ENCODE data around the gene ADGRL2.

The ADGRL2 gene

GRCh38 chr1:81780705-81781454 lies 19.9 kb upstream of the ADGRL2 start:
- WGBS (ENCODE audit: extremely low coverage, insufficient coverage, insufficient read length), result no CpG with 5 or more reads among the region's 1 CpG

GRCh38 chr1:81781749-81782148 lies 19.0 kb upstream of the ADGRL2 start:
- H3K27ac ChIP-seq (ENCODE audit: low read depth, low read length), result no peak overlapping the region
- no peak overlapping the region for H3K18ac ChIP-seq (ENCODE audit: low read length)
- H2BK12ac ChIP-seq (ENCODE audit: low read length), result no peak overlapping the region
- no peak overlapping the region for H2AK5ac ChIP-seq (ENCODE audit: low read length)
- no peak for DNase-seq
- H3K9me3 ChIP-seq (ENCODE audit: insufficient read depth, low read depth, low read length), result no peaks in the 10 kb centered on the region
- H3K27me3 ChIP-seq (ENCODE audit: insufficient read depth, low read length), result no peaks in the 10 kb centered on the region
- H3K9ac ChIP-seq (ENCODE audit: low read length), result no peak overlapping the region
- WGBS (ENCODE audit: extremely low coverage, insufficient coverage, insufficient read length), result no CpG with 5 or more reads among the region's 2 CpGs
- no peak overlapping the region for H3K4me2 ChIP-seq (ENCODE audit: low read length)
- H3K14ac ChIP-seq (ENCODE audit: low read length), result no peak overlapping the region
- H3K79me1 ChIP-seq (ENCODE audit: low read length), result no peaks in the 10 kb centered on the region
- peaks cover 2 to 3% of the 10 kb centered on the region in 2 experiments for H3K36me3 ChIP-seq (ENCODE audit: control insufficient read depth in 1 of 2, insufficient read depth in 2 of 2, low read length in 2 of 2)
- H2BK120ac ChIP-seq (ENCODE audit: insufficient read depth, low read length, poor library complexity), result no peak overlapping the region
- no peak overlapping the region for H4K91ac ChIP-seq (ENCODE audit: low read depth, low read length)
- no peak overlapping the region for H4K8ac ChIP-seq (ENCODE audit: low read depth, low read length)
- no peaks in the 10 kb centered on the region for H3K4me1 ChIP-seq (ENCODE audit: control insufficient read depth in 1 of 2, insufficient read depth in 2 of 2, low read length in 2 of 2)
- no peaks in the 10 kb centered on the region for H3K79me2 ChIP-seq (ENCODE audit: control insufficient read depth, insufficient read depth, low read length, poor library complexity)
- no peak overlapping the region for H3K4me3 ChIP-seq (ENCODE audit: low read depth, low read length)
- no peak overlapping the region for H2BK5ac ChIP-seq (ENCODE audit: low read depth, low read length, poor library complexity)
- no peak overlapping the region for H3K4ac ChIP-seq (ENCODE audit: low read depth, low read length)
- no peak overlapping the region for H2AFZ ChIP-seq (ENCODE audit: insufficient read depth, low read length, poor library complexity)
- no peak overlapping the region for H3K23ac ChIP-seq (ENCODE audit: low read length)
- H4K12ac ChIP-seq (ENCODE audit: low read depth, low read length), result no peak overlapping the region

More at GRCh38 chr1:81780705-81781454, 19.9 kb upstream of the ADGRL2 start:
- Histone ChIP-seq H3K9me3 (ENCODE audit: insufficient read depth, low read depth, low read length) (no peaks in the 10 kb centered on the region), H4K91ac (ENCODE audit: low read depth, low read length) (no peak overlapping the region), H3K4me2 (ENCODE audit: low read length) (no peak overlapping the region), H3K79me2 (ENCODE audit: control insufficient read depth, insufficient read depth, low read length, poor library complexity) (no peaks in the 10 kb centered on the region), H4K12ac (ENCODE audit: low read depth, low read length) (no peak overlapping the region), H4K8ac (ENCODE audit: low read depth, low read length) (no peak overlapping the region), H3K36me3 (ENCODE audit: control insufficient read depth in 1 of 2, insufficient read depth in 2 of 2, low read length in 2 of 2) (peaks cover 0 to 3% of the 10 kb centered on the region in 2 experiments), H2BK5ac (ENCODE audit: low read depth, low read length, poor library complexity) (no peak overlapping the region), H2BK120ac (ENCODE audit: insufficient read depth, low read length, poor library complexity) (no peak overlapping the region), H3K27me3 (ENCODE audit: insufficient read depth, low read length) (no peaks in the 10 kb centered on the region), H2AK5ac (ENCODE audit: low read length) (no peak overlapping the region), H3K4me1 (ENCODE audit: control insufficient read depth in 1 of 2, insufficient read depth in 2 of 2, low read length in 2 of 2) (no peaks in the 10 kb centered on the region), H3K9ac (ENCODE audit: low read length) (no peak overlapping the region), H3K18ac (ENCODE audit: low read length) (no peak overlapping the region), H3K23ac (ENCODE audit: low read length) (no peak overlapping the region), H3K27ac (ENCODE audit: low read depth, low read length) (no peak overlapping the region), H3K79me1 (ENCODE audit: low read length) (no peaks in the 10 kb centered on the region), H3K4ac (ENCODE audit: low read depth, low read length) (no peak overlapping the region), H2AFZ (ENCODE audit: insufficient read depth, low read length, poor library complexity) (no peak overlapping the region), H3K14ac (ENCODE audit: low read length) (no peak overlapping the region), H3K4me3 (ENCODE audit: low read depth, low read length) (no peak overlapping the region), H2BK12ac (ENCODE audit: low read length) (no peak overlapping the region)
- DNase-seq, result no peak

- no peak for DNase-seq
- Histone ChIP-seq H3K23ac (ENCODE audit: low read length) (no peak overlapping the region), H4K91ac (ENCODE audit: low read depth, low read length) (no peak overlapping the region), H2BK12ac (ENCODE audit: low read length) (no peak overlapping the region), H2AK5ac (ENCODE audit: low read length) (no peak overlapping the region), H2BK120ac (ENCODE audit: insufficient read depth, low read length, poor library complexity) (no peak overlapping the region), H2AFZ (ENCODE audit: insufficient read depth, low read length, poor library complexity) (no peak overlapping the region), H2BK5ac (ENCODE audit: low read depth, low read length, poor library complexity) (no peak overlapping the region), H3K36me3 (ENCODE audit: control insufficient read depth in 1 of 2, insufficient read depth in 2 of 2, low read length in 2 of 2) (peaks cover 0 to 2% of the 10 kb centered on the region in 2 experiments), H3K9ac (ENCODE audit: low read length) (no peak overlapping the region), H3K4me1 (ENCODE audit: control insufficient read depth in 1 of 2, insufficient read depth in 2 of 2, low read length in 2 of 2) (no peaks in the 10 kb centered on the region), H3K79me1 (ENCODE audit: low read length) (no peaks in the 10 kb centered on the region), H4K8ac (ENCODE audit: low read depth, low read length) (no peak overlapping the region), H3K27ac (ENCODE audit: low read depth, low read length) (no peak overlapping the region), H3K79me2 (ENCODE audit: control insufficient read depth, insufficient read depth, low read length, poor library complexity) (no peaks in the 10 kb centered on the region), H3K14ac (ENCODE audit: low read length) (no peak overlapping the region), H3K27me3 (ENCODE audit: insufficient read depth, low read length) (no peaks in the 10 kb centered on the region), H3K4ac (ENCODE audit: low read depth, low read length) (no peak overlapping the region), H3K4me3 (ENCODE audit: low read depth, low read length) (no peak overlapping the region), H3K9me3 (ENCODE audit: insufficient read depth, low read depth, low read length) (no peaks in the 10 kb centered on the region), H3K18ac (ENCODE audit: low read length) (no peak overlapping the region), H3K4me2 (ENCODE audit: low read length) (no peak overlapping the region), H4K12ac (ENCODE audit: low read depth, low read length) (no peak overlapping the region)
- no CpG with 5 or more reads among the region's 2 CpGs for WGBS (ENCODE audit: extremely low coverage, insufficient coverage, insufficient read length)
Measured at GRCh38 chr1:81792184-81792583, 8.6 kb upstream of the ADGRL2 start.

- H3K23ac ChIP-seq (ENCODE audit: low read length), result no peak overlapping the region
- no peak overlapping the region for H3K9ac ChIP-seq (ENCODE audit: low read length)
- no peak overlapping the region for H2AK5ac ChIP-seq (ENCODE audit: low read length)
- no peak overlapping the region for H4K91ac ChIP-seq (ENCODE audit: low read depth, low read length)
- H2BK5ac ChIP-seq (ENCODE audit: low read depth, low read length, poor library complexity), result no peak overlapping the region
- no peak overlapping the region for H3K4me3 ChIP-seq (ENCODE audit: low read depth, low read length)
- no peak overlapping the region for H4K8ac ChIP-seq (ENCODE audit: low read depth, low read length)
- no peak overlapping the region for H2BK12ac ChIP-seq (ENCODE audit: low read length)
- no peak overlapping the region for H2BK120ac ChIP-seq (ENCODE audit: insufficient read depth, low read length, poor library complexity)
- peaks cover 25% of the 10 kb centered on the region for H3K79me1 ChIP-seq (ENCODE audit: low read length)
- no peaks in the 10 kb centered on the region for H3K4me1 ChIP-seq (ENCODE audit: control insufficient read depth in 1 of 2, insufficient read depth in 2 of 2, low read length in 2 of 2)
- DNase-seq, result no peak
- no peaks in the 10 kb centered on the region for H3K9me3 ChIP-seq (ENCODE audit: insufficient read depth, low read depth, low read length)
- WGBS (ENCODE audit: extremely low coverage, insufficient coverage, insufficient read length), result no CpG with 5 or more reads among the region's 2 CpGs
- H3K79me2 ChIP-seq (ENCODE audit: control insufficient read depth, insufficient read depth, low read length, poor library complexity), result peaks cover 22% of the 10 kb centered on the region
- peaks cover 0 to 2% of the 10 kb centered on the region in 2 experiments for H3K36me3 ChIP-seq (ENCODE audit: control insufficient read depth in 1 of 2, insufficient read depth in 2 of 2, low read length in 2 of 2)
- H4K12ac ChIP-seq (ENCODE audit: low read depth, low read length), result no peak overlapping the region
- H3K4ac ChIP-seq (ENCODE audit: low read depth, low read length), result no peak overlapping the region
- H2AFZ ChIP-seq (ENCODE audit: insufficient read depth, low read length, poor library complexity), result no peak overlapping the region
- H3K27me3 ChIP-seq (ENCODE audit: insufficient read depth, low read length), result no peaks in the 10 kb centered on the region
- H3K18ac ChIP-seq (ENCODE audit: low read length), result no peak overlapping the region
- no peak overlapping the region for H3K27ac ChIP-seq (ENCODE audit: low read depth, low read length)
- no peak overlapping the region for H3K4me2 ChIP-seq (ENCODE audit: low read length)
- H3K14ac ChIP-seq (ENCODE audit: low read length), result no peak overlapping the region
Measured at GRCh38 chr1:81797701-81798100, 3.0 kb upstream of the ADGRL2 start.

All from trophoblast cell (in vitro differentiated cells and primary cell).